Cerebellar cortex (tissue), 1 donor: ENCODE measurements around the gene FBXO36.
"Not testable (repeated sequence)": the region's sequence is repeated elsewhere in the genome, so short reads cannot be mapped to it uniquely, and the experiment has no call there.

Experiments used
- DNase-seq: peaks from one replicate; pipeline ENCODE4 v3.0.0-alpha.2; 2015; ENCODE audit warnings: low spot score

The FBXO36 gene, protein sequence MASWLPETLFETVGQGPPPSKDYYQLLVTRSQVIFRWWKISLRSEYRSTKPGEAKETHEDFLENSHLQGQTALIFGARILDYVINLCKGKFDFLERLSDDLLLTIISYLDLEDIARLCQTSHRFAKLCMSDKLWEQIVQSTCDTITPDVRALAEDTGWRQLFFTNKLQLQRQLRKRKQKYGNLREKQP

DNA sequence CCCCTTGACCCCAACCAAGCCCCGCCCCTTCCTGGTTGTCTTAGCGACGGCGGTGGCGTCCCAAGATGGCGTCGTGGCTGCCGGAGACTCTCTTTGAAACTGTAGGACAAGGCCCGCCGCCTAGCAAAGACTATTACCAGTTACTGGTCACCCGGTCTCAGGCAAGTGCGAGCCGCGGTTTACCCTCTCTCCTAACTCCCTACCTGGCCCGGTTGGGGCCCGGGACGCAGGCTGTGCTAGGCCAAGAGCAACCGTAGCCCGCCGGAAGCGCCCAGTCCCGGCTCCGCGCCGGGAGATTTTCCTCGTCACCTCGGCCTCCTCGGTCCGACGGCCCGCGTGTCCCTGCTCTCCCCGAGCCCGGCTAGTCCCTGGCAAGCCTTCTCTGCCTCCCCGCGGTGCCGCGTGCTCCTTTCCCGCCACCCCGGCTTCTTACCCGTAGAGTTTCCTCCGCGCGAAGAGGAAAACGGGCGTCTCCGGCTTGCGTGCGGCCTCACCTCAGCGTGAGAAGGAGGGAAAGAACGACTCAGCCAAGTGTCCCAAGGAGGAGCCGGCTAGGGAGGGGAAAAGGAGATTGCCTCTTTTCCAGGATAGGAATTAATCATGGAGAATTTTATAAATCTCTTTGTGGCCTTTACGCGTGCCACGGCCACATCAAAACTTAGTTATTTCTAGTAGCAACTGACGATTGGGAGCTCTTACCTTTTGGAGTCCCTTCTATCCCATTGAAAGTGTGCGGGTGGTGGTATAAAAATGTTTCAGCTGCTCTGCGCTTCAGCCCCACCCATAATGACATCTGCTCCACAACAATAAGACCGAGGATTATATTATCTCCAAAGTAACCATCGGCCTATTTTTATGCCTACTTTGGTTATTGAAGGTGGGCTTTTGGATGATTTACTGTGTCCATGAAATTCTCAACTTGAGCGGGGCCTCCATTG, at the start of gene FBXO36:
Gene FBXO36 (plus strand): TSS at position 55 of the 938 bp plus-strand sequence. CDS start 11 bp downstream, at position 66.
- peak; percentile 88 for DNase-seq

DNA sequence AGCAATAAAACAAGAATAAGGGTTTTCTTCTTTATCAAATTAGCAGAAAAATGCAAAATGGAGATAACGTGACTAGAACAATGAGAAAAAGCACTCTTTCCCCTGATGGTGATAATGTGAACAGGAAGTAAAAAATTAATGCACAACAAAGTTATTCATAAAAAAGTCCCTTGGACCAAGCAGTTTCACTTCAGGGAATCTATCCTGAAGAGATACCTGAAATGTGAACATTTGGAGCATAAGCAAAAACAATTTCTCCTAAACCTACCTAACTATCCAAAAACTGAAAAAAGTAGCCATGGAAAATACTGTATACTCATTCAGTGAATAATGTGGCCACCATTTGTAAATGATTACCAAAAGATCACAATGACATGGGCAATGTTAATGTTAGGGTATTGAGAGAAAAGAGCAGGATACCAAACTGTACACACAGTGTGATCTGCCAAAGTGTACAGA, 49.2 kb upstream of the FBXO36 start:
- DNase-seq, result no peak

DNA sequence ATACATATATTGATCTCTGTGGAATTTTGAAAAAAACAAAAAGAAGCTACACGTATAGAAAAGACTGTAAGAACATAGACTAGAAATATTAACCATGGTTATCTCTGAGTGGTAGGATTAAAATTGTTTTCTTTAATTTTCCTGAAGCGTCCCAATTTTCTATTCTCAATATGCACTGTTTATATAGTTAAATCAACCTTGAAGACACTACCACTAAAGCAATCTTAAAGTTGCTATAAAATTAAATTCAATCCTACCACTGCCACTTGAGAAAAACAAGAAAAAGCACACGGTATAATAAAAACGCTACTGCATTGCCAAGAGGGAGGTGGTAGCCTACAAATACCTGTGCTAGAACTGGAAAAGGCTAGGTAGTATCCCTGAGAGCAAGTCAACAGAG, 47.7 kb upstream of the FBXO36 start:
- no peak for DNase-seq

DNA sequence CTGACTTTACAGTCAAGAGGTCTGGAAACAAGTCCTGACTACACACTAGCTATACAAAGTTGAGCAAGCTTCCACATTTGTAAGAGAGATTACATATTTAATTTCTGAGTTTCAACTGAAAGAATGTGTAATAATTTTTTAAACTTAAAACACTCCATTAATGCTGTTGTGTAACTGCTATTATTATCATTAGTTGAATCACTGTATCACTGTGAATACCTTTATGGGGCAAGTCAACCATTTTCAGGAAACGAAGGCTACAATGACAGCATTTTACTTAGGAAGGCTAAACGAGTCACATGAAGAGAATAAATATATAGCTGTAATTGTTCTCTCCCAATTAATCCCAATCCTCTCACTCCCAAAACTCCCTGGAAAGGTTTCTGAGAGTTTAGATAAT, 46.8 kb upstream of the FBXO36 start:
- no peak for DNase-seq

DNA sequence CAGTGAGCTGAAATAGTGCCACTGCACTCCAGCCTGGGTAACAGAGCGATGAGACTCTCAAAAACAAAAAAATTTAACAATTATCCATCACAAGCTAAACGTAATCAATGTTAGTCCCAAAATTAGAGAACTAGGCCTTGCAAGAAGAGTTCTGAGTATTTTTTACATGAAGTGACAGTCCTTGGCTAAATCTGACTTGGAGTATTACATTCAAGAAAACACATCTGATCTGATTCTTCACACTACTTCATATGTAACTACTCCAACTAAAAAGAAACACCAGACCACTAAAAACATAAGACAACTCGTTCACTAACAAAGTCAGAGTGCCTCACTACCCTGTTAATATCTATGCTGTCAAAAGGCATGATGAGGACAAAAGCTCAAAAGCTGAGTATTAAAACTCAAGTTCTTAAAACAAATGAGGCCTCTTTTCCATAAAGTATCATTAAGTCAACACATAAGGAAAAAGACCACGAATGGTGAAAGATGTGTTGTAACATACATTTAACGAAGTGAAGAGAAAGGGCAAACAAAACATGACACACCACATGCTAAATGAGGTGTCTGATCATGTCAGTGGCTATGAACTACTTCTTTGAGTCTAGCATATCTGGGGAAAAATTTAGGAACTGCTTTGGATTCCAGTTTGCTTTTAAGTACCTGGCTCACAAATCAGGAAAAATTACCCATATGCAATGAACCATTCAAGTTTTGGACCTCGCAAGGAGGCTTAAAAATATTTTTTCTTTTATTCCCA, 42.9 kb upstream of the FBXO36 start:
- no peak for DNase-seq

DNA sequence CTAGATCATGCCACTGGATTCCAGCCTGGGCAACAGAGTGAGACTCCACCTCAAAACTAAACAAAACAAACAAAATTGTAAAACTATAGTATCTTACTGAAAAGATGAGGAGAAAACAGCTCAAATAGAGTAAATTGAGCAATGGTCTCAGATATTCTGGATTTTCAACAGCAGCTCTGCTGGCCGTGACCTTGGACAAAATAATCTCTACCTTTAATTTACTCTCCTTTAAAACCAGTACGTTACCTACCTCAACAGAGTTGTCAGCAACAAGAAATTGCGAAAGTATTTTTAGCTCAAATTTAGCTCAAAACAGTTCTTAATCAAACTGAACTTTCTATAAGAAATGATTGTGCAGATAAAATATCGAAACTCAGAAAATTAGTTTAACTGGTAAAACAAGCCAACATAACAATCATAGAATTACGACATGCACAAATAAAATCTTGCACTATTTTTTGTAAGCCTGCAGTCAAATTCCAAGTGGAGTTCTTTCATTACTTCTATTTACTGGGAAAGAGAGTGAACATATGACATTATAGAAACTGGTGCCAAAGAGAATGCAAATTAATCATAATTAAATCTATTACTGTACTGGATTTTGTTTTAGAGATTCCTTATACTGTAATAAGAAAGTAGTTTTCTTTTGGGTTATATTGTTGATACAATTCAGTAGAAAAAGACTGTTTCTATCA, 41.3 kb upstream of the FBXO36 start:
- no peak for DNase-seq

DNA sequence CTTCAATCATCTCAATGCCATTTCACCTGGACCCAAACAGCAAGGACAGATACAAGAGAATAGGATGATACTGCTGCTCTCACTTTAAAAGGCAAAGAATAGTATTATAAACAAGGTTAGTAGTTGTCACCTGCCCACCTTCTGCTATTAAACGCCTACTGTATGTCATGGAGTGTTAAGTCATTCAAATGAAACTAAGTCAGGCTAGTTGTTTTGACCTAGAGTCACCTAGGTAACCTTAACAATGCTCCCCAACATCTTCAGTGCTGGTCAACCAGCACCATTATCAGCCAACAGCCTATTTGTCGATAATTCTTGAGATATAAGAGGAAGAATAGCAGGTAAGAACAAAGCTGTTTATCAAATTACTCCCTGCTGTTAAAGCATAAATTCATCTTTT, 39.7 kb upstream of the FBXO36 start:
- DNase-seq, result no peak

DNA sequence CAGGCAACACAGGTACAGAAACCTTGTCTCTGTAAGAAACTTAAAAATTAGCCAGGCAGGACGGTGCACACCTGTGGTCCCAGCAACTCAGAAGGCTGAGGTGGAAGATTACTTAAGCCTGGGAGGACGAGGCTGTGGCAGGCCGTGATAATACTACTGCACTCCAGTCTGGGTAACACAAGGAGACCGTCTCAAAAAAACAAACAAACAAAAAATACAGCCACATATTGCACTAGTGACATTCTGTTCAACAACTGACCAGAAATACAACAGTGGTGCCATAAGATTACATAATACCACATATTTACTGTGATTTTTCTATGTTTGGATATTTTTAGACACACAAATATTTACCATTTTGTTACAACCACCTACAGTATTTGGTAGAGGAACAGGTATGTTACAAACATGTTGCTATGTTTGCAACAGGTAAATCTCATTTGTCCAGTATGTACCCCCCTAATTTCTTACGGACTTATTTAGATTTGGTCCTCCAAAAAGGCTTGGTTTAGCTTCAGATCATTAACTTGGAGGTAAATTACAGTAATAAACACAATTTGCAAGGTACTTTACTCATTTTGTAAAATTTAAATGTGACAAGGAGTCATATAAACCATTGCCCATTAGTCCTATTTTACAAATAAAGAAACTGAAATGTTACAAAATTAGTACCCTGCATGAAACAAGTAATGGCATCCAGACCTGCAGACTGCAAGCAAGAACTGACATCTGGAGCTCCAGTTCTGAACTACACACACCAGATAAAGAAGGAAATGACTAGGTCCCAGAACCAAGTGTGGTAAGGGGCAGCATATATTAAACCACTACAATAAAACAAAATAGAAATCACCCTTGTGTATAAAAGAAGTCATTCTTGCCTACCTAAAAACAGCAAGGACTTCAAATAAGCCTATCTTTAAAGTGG, 37.3 kb upstream of the FBXO36 start:
- no peak for DNase-seq

DNA sequence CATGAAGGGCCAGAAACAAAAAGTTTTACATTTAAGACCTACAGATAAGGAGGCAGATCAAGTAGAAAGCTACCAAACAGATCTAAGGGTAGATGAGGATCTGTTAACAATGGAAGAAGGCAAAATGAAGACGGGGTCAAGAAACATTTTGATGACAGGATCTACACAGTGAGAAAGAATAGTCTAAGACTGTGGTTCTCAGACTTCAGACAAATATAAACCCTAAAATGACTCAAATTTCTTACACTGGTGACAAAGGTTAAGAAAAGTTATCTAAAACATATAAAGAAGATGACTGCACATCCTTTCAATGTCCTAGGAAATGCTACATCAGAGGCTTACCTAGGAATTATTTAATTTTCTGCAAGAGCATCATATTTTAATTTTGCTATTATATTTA, 34.9 kb upstream of the FBXO36 start:
- DNase-seq, result no peak

DNA sequence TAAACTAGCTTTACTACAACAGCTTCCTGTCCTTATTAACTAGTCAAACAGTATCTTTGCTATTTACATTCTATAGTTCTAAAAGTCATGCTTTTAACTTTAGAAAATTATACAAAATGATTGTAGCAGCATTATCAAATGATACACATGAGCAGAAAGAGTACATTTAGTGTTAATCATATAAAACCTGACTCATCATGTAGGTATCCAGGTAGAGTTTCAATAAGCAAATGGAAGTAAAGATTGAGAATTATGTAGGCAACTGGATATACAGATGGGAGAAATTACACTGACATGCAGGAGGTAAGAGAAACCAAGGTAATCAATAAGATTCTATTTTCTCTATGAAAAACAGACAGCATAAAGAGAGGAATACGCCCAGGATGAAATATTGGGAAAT, 34.3 kb upstream of the FBXO36 start:
- DNase-seq, result no peak

DNA sequence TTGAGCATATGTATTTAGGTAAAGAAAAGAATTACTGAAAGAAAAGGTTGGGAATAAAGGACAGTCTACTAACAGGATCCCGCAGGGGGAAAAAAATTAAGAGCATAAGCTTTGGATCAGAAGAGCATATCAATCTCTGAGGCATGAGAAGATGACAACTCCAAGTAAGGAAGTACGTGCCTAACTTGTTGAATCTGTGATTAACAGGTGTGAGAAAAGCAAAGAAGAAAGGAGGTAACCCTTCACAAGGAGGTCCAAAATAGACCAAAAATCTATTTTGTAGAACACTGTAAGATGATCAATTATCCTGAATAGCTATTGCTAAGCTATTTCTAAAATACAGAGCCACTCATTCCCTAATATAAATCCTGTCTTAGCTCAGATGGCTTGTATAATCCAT, 33.3 kb upstream of the FBXO36 start:
- no peak for DNase-seq

DNA sequence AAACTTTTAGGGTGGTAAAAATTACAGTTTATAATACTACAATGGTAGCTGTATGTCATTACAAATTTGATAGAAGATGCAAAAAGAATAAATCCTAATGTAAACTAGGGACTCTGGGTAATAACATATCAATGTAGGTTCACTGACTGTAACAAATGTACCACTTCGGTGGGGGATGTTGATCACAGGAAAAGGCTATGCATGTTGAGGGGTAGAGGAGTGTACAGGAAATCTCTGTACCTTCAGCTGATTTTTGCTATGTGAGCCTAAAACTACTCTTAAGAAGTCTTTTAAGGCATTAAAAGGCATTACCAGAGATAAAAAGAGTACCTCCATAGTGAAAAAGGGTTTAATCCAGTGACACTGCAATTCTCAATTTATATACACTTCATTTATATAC, 25.4 kb upstream of the FBXO36 start:
- DNase-seq, result no peak

DNA sequence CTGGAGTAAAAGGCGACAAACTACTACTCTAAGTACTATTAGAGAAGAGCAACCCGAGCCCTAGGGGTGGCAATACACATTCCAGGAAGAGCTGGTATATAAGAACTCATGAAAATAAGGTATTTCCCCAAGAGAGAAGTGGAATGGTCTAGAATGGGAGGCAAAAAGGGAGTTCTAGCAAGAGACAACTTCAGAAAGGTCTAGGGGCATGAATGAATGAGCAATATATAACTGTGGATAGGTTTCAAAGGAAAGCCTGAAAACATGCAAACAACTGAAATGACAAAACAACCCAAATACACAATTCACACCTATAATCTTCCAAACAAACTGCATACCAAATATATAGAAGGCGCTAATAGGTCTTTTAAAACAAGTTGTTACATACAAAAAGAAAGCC, 22.7 kb upstream of the FBXO36 start:
- DNase-seq, result no peak

DNA sequence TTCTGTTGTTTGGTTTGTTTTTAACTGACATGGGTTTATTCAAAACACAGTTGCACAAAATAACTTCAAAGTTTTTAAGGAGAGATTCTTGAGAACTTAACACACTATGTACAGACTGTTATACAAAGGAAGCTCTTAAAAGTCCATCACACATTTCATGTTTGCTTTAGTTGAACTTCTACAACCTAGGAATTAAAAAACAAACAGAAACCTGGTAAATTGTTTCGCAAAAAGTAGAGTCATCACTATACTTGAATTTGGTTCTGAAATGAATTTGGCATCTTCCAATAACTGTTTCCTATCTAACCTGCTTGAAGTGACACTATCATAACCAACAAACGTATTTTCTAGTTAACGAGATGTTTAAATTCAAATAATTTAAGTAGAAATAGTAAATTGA, 22.3 kb upstream of the FBXO36 start:
- DNase-seq, result no peak

DNA sequence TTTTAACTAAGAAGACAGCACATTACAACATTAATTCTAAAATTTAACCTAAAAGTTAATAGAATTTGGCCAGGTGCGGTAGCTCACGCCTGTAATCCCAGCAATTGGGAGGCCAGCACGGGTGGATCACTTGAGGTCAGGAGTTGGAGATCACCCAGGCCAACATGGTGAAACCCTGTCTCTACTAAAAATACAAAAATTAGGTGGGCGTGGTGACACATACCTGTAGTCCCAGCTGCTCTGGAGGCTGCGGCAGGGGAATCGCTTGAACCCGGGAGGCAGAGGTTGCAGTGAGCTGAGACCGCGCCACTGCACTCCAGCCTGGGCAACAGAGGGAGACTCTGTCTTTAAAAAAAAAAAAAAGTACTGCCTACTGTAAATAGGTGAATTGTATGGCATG, 21.8 kb upstream of the FBXO36 start:
- not testable (repeated sequence) for DNase-seq

DNA sequence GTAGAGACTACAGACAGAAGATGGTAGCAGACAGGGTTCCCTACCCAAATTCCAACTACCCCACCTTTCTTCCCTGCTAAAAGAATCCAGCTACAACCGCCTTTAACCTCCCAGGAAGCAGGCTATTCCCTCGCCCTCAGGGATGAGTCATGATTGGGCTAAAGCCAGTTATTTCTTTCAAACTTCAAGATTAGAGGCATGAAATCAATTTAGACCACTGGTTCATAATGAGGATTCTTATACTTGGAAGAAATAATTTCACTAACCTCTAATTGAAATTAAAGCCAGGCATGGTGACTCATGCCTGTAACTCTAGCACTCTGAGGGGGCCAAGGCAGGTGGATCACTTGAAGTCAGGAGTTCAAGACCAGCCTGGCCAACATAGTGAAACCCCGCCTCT, 20.5 kb upstream of the FBXO36 start:
- no peak for DNase-seq

DNA sequence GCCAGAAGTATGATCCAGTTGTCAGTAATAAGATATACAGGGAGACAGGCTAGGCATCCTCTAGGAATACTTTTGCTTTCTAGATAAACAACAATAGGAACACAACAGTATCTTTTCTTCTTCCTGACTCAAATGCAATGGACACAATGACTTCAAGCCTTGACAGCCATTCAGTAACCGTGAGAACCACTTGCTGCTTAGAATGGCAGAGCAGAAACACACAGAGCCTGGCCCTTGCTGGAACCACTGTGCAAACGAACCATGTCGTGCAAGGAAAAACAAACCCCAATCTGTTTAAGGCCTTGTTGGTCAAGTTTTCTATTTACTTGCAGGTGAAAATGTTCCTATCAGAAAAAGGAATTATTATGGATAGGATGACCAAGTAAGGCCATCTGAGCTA, 19.3 kb upstream of the FBXO36 start:
- no peak for DNase-seq

DNA sequence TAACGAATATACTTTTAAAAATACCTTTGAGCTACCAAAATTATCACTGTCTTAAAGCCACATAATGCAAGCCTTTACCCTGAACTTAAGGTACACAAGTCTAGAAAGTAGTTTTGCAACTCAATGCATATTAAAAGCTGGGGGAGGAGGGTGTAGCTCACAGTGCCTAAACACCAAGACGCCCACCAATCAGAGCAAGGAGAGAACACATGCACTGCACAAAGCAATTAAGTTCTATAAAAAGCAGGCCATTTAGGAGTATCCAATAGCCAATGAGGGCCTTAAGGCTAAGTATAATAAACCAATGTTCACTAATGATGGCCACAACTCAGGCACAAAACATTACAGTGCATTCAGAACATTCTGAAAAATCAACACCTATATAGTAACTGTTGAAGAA, 16.7 kb upstream of the FBXO36 start:
- no peak for DNase-seq

DNA sequence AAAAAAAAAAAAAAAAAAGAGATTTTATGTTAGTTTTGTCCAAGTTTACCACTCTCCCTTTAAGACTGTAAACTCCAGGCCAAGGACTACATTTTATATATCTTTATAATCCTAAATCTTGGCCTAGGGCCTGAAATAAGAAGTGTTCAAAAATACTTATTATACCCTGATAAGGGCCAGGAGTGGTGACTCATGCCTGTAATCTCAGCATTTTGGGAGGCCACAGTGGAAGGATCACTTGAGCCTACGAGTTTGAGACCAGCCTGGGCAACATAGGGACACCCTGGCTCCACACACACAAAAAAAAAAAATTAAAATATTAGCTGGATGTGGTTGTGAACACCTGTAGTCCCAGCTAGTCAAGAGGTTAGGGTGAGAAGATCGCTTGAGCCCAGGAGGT, 13.2 kb upstream of the FBXO36 start:
- no peak for DNase-seq

DNA sequence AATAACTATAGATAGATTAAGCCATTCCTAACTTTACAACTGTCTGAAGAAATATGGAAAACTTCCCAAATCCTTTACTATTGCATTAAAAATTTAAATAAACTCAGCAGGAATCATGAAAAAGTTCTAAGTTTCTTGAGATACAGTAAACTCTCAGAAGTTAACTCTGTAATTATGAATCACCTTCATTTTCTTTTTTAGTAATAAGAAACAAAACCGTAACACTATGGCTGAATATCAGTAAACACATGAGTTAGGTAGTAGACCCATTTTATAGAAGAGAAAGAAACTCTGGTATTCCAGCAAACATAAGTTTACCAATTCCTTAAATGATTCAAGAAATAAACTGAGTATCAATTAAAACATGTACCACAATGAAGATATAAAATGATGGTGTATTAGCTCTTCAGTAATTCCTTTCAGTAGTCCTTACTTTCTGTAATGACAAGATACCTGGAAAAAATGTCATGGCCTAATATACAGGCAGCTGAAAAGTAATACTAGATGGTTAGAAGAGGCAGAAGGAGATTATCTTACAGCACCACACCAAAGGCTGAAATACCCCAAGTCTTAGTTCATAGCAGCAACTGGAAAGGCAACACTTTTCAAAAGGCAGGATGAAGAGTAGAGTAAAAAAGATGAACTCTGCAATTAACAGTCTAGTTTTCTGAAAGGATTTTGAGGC, 12.0 kb upstream of the FBXO36 start:
- DNase-seq, result no peak
